Ovary (tissue), 3 donors: ENCODE data around the gene TXK.

Experiments used
- CTCF ChIP-seq, 3 donors: fragments of 450-650 bp in 2 of 3; fragments of 200-600 bp in 1 of 3; IDR thresholded peaks; one replicate each; pipeline versions ENCODE4 v1.5.1 to v1.8.0; 2016 to 2022; ENCODE audit warnings: antibody characterized with exemption in 3 of 3, mild to moderate bottlenecking in 1 of 3
- EP300 ChIP-seq: sonication (generic); formaldehyde crosslinking; IDR thresholded peaks from one replicate; pipeline ENCODE4 v1.6.1; 2017; ENCODE audit warnings: antibody characterized with exemption
- POLR2A ChIP-seq: fragments of 450-650 bp; IDR thresholded peaks from one replicate; pipeline ENCODE4 v1.6.1; 2017; ENCODE audit warnings: antibody characterized with exemption, mild to moderate bottlenecking, moderate library complexity
- donor health status: DM: no; HTN: no; CAD: no.

- no peak for TF ChIP-seq CTCF (IDR thresholded peaks at IDR 0.05)
- TF ChIP-seq EP300, result no peak
- no peak for TF ChIP-seq POLR2A
These were observed 65.0 kb downstream of the TXK start for GRCh38 chr4:48069026-48069425.
